Measurements from ENCODE around the gene BACH1.

Gene BACH1

DNA sequence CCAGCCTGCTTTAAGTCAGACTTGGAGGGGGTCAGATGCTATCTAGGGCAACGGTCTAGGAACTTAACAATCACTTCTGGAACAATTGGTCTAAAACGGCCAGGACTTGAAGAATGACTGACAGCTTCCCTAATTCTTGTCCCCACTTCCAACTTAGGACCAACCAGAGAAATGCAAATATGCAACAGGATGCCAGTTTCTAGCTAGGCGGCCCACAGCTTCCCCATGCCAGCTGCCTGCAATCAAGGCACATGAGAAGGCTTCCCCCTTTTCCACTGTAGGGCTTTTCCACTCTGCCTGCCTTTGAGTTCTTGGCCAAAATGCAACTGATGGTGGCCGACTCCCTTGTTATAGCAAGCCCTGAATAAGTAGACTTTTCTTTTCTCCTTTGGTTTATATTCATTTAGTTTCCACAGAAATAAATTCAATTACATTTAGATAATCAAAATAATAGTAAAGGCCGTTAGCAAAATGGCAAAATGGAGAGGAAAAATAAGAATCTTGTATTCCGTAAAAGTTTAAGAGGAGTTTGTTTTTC, 80.9 kb downstream of the BACH1 start:
- TF ChIP-seq GATA1 (IDR thresholded peaks at IDR 0.05; ENCODE audit: low read depth, low read length) (no peak), POLR2A (IDR thresholded peaks at IDR 0.05; ENCODE audit: low read length) (no peak)

DNA sequence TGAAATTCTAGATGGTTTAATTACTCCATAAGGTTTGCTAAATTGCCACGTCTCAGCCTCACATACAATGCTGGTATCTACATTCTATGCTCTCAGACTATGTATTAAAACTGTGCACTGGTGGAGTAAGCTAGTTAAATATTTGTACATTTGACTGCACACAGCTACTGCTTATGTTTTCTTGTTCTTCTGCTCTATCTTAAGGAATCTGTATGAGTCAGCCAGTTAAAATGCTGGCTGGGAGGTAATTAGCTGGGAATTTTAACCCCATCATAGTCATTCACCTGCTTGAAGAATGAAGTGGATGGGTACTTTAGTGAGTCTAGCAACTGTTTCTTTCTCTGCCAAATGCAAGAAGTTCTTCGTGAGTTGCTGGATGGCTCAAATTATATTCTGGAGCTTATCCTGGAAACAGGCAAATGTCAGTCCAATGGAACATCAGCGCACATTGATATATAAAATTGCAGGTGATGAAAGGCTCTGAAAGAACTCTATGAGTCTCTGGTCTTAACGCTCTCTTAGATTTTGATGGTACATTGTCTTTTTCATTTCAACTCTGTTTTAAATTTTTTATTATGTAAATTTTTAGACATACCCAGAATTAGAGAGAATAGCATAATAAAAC, 83.4 kb downstream of the BACH1 start:
- TF ChIP-seq GATA1 (IDR thresholded peaks at IDR 0.05; ENCODE audit: low read depth, low read length) (no peak), POLR2A (IDR thresholded peaks at IDR 0.05; ENCODE audit: low read length) (no peak)
- DNase-seq = no peak

More for the DNA sequence above, 80.9 kb downstream of the BACH1 start:
- no peak for DNase-seq

DNA sequence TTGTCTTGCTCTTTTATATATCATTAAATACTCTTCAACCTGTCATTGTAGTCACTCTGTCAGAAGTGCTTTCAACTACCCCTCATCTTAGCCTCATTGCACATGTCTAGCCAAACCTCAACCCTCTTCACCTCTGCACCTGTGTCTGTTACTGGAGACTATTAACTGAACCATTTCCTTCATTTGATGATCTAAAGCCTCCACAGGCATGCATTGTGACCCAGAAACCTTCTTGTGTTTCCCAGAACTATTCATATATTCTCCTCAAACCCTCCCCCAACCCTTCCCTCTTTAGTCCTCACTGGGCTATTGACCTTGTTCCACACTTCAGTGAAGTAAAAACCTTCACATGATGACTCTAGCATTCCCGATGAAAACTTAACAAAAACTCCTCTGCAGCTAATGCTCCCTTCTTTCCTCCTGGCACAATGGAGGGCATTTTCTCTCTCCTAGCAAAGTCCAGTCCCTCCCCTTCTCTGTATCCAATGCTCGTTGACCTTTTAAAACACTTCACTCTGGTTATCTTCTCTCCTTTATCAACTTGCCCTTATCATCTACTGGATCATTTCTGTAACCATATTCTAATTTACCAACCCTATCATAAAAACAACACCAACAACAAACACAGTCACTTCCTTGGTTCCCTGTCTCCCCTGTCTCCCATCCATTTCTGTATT, 86.1 kb downstream of the BACH1 start:
- TF ChIP-seq GATA1 (IDR thresholded peaks at IDR 0.05; ENCODE audit: low read depth, low read length) = no peak
- TF ChIP-seq POLR2A (IDR thresholded peaks at IDR 0.05; ENCODE audit: low read length) = no peak
- no peak for DNase-seq

DNA sequence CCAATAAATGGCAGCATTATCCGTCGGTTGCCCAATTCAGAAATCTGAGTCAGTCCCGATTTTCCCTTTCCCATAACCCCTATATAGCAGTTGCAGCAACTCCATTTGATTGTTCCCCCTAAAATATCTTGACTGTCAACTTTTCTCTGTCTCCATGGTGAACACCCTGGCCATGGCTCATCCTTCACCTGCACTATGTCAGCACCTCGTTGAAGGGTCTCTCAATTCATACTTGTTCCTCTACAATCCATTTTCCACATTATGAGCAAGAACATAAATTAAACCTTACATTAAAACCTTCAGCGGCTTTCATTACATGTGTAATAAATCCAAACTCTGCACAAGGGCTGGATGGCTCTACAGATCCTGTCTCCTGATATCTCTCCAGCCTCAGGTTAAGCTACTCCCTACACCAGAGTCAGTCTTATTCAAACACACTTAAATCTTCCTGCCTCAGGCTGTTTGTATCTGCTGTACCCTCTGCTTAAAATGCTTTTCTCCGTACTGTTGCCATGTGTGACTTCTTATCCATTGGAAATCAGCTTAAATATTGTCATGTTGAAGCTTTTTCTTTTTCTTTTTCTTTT, 87.3 kb downstream of the BACH1 start:
- TF ChIP-seq GATA1 (IDR thresholded peaks at IDR 0.05; ENCODE audit: low read depth, low read length) = no peak
- TF ChIP-seq POLR2A (IDR thresholded peaks at IDR 0.05; ENCODE audit: low read length) = no peak
- no peak for DNase-seq

DNA sequence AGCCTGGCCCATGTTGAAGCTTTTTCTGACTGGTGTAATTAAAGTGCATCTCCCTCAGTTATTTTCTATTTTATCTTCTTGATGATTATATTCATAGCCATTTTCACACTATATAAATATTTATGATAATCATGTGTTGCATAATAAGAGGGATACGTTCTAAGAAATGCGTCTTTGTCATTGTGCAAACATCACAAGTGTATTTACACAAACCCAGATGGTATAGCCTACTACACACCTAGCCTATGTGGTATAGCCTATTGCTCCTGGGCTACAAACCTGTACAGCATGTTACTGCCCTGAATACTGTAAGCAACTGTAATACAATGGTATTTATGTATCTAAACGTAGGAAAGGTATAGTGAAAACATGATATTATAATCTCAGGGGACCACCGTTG, 88.1 kb downstream of the BACH1 start:
- DNase-seq = no peak
- TF ChIP-seq POLR2A (IDR thresholded peaks at IDR 0.05; ENCODE audit: low read length) (no peak), GATA1 (IDR thresholded peaks at IDR 0.05; ENCODE audit: low read depth, low read length) (no peak)

DNA sequence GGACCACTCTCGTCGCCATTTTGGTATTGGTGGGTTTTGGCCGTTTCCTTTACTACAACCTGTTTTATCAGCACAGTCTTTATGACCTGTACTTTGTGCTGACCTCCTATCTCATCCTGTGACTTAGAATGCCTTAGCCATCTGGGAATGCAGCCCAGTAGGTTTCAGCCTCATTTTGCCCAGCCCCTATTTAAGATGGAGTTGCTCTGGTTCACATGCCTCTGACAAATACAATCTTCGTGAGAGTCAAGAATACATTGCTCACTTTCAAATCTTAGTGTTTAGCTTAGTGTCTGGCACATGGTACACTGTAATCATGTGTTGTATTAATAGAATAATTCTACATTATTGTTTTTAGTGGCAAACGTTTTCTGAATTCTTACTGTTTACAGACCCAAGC, 88.9 kb downstream of the BACH1 start:
- TF ChIP-seq GATA1 (IDR thresholded peaks at IDR 0.05; ENCODE audit: low read depth, low read length) (no peak), POLR2A (IDR thresholded peaks at IDR 0.05; ENCODE audit: low read length) (no peak)
- no peak for DNase-seq

DNA sequence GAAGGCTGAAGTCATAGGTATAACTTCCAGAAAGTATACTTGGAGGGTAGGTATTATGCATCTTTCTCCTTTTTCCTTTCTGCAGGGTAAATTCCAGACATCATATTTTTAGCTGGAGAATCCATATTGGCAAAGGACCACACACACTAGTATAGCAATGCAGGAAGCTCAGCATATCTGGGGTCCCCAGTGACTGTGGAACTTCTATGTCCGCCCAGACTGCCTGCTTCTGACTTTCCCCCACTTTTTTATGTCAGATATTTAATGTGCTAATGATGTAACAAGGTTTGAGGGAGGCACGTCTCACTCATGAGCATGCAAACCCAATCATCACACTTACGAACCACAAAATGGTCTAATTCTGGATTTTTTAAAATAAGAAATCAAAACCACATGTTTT, 90.4 kb downstream of the BACH1 start:
- DNase-seq = no peak
- TF ChIP-seq GATA1 (IDR thresholded peaks at IDR 0.05; ENCODE audit: low read depth, low read length) = no peak
- TF ChIP-seq POLR2A (IDR thresholded peaks at IDR 0.05; ENCODE audit: low read length) = no peak

DNA sequence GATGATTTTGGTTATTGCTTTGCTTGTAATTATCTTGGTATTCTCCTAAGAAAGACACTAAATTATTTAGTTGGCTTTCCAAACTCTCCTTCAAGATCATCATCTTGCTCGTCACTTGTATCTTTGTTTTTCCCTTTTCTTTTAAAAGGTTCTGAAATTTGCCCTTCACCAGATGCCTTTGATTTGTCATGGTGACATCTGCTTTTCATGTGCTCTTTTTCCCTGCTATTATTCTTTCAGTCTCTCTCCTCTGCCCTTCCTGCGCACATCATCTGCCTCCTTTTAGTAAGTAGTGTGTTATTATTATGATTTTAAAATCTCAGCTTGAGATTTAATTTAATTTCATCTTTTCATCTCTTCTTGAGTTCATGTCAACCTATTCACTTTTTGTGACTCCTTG, 92.1 kb downstream of the BACH1 start:
- no peak for DNase-seq
- TF ChIP-seq POLR2A (IDR thresholded peaks at IDR 0.05; ENCODE audit: low read length) = no peak
- TF ChIP-seq GATA1 (IDR thresholded peaks at IDR 0.05; ENCODE audit: low read depth, low read length) = no peak

DNA sequence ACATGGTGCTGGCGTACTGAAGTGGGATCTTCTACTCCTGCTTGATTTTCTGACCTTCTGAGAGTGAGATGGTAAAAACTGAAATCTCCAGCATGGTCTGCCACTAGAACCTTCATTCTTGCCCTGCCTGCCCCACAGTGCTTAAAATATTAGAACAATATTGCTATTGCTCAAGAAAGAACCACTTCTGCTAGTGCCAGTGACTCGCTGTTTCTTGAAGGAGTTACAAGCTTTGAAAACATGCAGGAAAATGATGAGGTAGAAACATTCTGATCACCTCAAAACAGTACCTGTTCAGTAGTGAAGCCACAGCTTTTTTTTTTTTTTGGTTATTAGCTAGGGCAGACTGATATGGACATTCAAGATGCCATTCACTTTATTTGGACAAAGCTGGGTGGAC, 95.3 kb downstream of the BACH1 start:
- TF ChIP-seq GATA1 (IDR thresholded peaks at IDR 0.05; ENCODE audit: low read depth, low read length) (no peak), POLR2A (IDR thresholded peaks at IDR 0.05; ENCODE audit: low read length) (no peak)

More for the DNA sequence above, 95.3 kb downstream of the BACH1 start:
- no peak for DNase-seq

Measured in erythroblast (primary cell).